Natural killer cell (primary cell): ENCODE data around the gene FYB2. TPM values are rescaled to one million over a fixed set of nuclear protein-coding genes. Genes with fewer than 3 reads are reported as not detected.

Source experiments
- ATAC-seq, 3 donors: fragments of 150-1000 bp in 2 of 3; fragments of 200-7000 bp in 1 of 3; cut with Tn5 transposase; 1 replicate in 1 of 3; 2 replicates in 2 of 3; pipeline ENCODE4 v1.10.0; 2021; ENCODE audit warnings: mild to moderate bottlenecking in 2 of 3, moderate library complexity in 2 of 3
- DNase-seq, 2 donors: peaks; one replicate each; pipeline versions ENCODE4 v3.0.0 to v3.0.0-alpha.2; 2013 to 2021; ENCODE audit warnings: mixed read lengths in 1 of 2
- H3K27ac ChIP-seq: one replicate; pipeline ENCODE4 v1.5.1; 2013; ENCODE audit warnings: mild to moderate bottlenecking, low read length
- H3K27me3 ChIP-seq: one replicate; pipeline ENCODE4 v1.6.1; 2013; ENCODE audit warnings: low read length; ENCODE audit not compliant: control insufficient read depth, insufficient read depth
- H3K36me3 ChIP-seq: one replicate; pipeline ENCODE4 v1.6.1; 2013; ENCODE audit warnings: low read length; ENCODE audit not compliant: control insufficient read depth, insufficient read depth
- H3K4me1 ChIP-seq: one replicate; pipeline ENCODE4 v1.6.1; 2013; ENCODE audit warnings: low read length; ENCODE audit not compliant: control insufficient read depth, insufficient read depth
- H3K4me3 ChIP-seq: one replicate; pipeline ENCODE4 v1.5.1; 2013; ENCODE audit warnings: low read length
- H3K9me3 ChIP-seq: one replicate; pipeline ENCODE4 v1.6.1; 2013; ENCODE audit warnings: low read length; ENCODE audit not compliant: control insufficient read depth, insufficient read depth
- H3K27ac Mint-ChIP-seq, 2 donors: one replicate each; pipeline ENCODE4 v1.8.0; 2022; ENCODE audit warnings: mild to moderate bottlenecking in 2 of 2, mixed read lengths in 2 of 2, moderate library complexity in 1 of 2
- H3K27me3 Mint-ChIP-seq, 2 donors: one replicate each; pipeline ENCODE4 v1.8.0; 2022; ENCODE audit warnings: low read depth in 2 of 2, mixed read lengths in 2 of 2
- H3K36me3 Mint-ChIP-seq: one replicate; pipeline ENCODE4 v1.8.0; 2022; ENCODE audit warnings: mixed read lengths
- H3K4me1 Mint-ChIP-seq, 2 donors: one replicate each; pipeline ENCODE4 v1.8.0; 2022; ENCODE audit warnings: mixed read lengths in 2 of 2
- H3K4me3 Mint-ChIP-seq: one replicate; pipeline ENCODE4 v1.8.0; 2022; ENCODE audit warnings: mild to moderate bottlenecking, moderate library complexity, mixed read lengths
- H3K9me3 Mint-ChIP-seq, 2 donors: one replicate each; pipeline ENCODE4 v1.8.0; 2022; ENCODE audit warnings: mixed read lengths in 2 of 2
- WGBS: methylation state at CpG from one replicate; pipeline ENCODE4 v1.1.7; 2013; ENCODE audit warnings: missing lambda C conversion rate; ENCODE audit not compliant: insufficient coverage; 5-methylcytosine and 5-hydroxymethylcytosine counted together
- intact Hi-C: fragments of 100-400 bp; cut with micrococcal nuclease; formaldehyde crosslinking; loops from one replicate; pipeline ENCODE4 v1.14.2; 2022
- total RNA-seq, 4 donors: library from RNA; stranded (reverse); fragments of 120-200 nt in 1 of 4; gene quantifications; one replicate each; pipeline versions ENCODE4 v1.2.3 to v1.2.4, GENCODE V29; 2013 to 2022
- TF ChIP-seq, protein P1 (sequence below): fragments of 200-600 bp; IDR thresholded peaks from one replicate; pipeline ENCODE4 v1.8.0; 2022; ENCODE audit warnings: antibody characterized with exemption

Gene FYB2
- total RNA-seq, 3 donors from 2014 or later (not counting 1 experiment from before 2014, with no cell fraction given) = not detected

- H3K27ac Mint-ChIP-seq = no peak overlapping the region
- H3K9me3 Mint-ChIP-seq = peaks cover 0 to 2% of the 10 kb centered on the region in 2 donors
- Histone ChIP-seq H3K9me3 (no peaks in the 10 kb centered on the region), H3K4me3 (no peak overlapping the region), H3K36me3 (no peaks in the 10 kb centered on the region), H3K27me3 (peaks cover 2% of the 10 kb centered on the region), H3K4me1 (no peaks in the 10 kb centered on the region), H3K27ac (no peak overlapping the region)
- H3K4me3 Mint-ChIP-seq = no peak overlapping the region
- no peak for DNase-seq
- no peak for ATAC-seq
- intact Hi-C loops = no loop called here
- no peaks in the 10 kb centered on the region for H3K4me1 Mint-ChIP-seq
- no peaks in the 10 kb centered on the region for H3K36me3 Mint-ChIP-seq
- 88% methylated on average over 3 of the region's 6 CpGs for WGBS
- TF ChIP-seq, protein P1, sequence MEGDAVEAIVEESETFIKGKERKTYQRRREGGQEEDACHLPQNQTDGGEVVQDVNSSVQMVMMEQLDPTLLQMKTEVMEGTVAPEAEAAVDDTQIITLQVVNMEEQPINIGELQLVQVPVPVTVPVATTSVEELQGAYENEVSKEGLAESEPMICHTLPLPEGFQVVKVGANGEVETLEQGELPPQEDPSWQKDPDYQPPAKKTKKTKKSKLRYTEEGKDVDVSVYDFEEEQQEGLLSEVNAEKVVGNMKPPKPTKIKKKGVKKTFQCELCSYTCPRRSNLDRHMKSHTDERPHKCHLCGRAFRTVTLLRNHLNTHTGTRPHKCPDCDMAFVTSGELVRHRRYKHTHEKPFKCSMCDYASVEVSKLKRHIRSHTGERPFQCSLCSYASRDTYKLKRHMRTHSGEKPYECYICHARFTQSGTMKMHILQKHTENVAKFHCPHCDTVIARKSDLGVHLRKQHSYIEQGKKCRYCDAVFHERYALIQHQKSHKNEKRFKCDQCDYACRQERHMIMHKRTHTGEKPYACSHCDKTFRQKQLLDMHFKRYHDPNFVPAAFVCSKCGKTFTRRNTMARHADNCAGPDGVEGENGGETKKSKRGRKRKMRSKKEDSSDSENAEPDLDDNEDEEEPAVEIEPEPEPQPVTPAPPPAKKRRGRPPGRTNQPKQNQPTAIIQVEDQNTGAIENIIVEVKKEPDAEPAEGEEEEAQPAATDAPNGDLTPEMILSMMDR = no peak
- peaks cover 7 to 20% of the 10 kb centered on the region in 2 donors for H3K27me3 Mint-ChIP-seq
Measured at GRCh38 chr1:56817716-56818463, 1.3 kb downstream of the FYB2 start.

- no peaks in the 10 kb centered on the region for H3K4me1 Mint-ChIP-seq
Measured at GRCh38 chr1:56816909-56817308, 2.3 kb downstream of the FYB2 start.

DNA sequence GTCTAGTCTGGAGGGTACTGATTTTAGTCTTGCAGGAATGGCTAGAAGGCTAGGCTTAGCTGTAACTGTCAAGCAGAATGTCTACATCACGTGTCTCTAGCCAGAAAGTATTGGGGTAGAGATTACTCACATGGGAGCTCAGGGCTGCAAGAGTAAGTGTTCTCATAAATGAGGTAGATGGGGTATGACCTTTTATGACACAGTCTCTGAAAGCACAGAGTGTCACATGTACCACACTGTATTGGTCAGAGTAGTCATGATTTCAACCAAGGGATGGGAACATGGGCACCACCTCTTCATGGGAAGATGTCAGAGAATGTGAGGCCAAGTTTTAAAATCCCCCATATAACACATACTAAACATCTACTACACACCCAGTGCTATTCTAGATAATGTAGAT is 2.9 kb downstream of the FYB2 start:
- H3K4me3 Mint-ChIP-seq = no peak overlapping the region
- peaks cover 7 to 20% of the 10 kb centered on the region in 2 donors for H3K27me3 Mint-ChIP-seq
- WGBS = 77% methylated on average over 1 of the region's 1 CpG
- ATAC-seq (no peak), DNase-seq (no peak)
- no peak overlapping the region for H3K27ac ChIP-seq
- H3K4me1 ChIP-seq = no peaks in the 10 kb centered on the region
- H3K4me3 ChIP-seq = no peak overlapping the region
- H3K36me3 Mint-ChIP-seq = no peaks in the 10 kb centered on the region
- H3K36me3 ChIP-seq = no peaks in the 10 kb centered on the region
- no peaks in the 10 kb centered on the region for H3K4me1 Mint-ChIP-seq
- intact Hi-C loops = no loop called here
- TF ChIP-seq, protein P1 = no peak
- H3K27ac Mint-ChIP-seq = no peak overlapping the region
- peaks cover 4% of the 10 kb centered on the region for H3K27me3 ChIP-seq
- H3K9me3 Mint-ChIP-seq = peaks cover 0 to 2% of the 10 kb centered on the region in 2 donors
- no peaks in the 10 kb centered on the region for H3K9me3 ChIP-seq

More at GRCh38 chr1:56816909-56817308, 2.3 kb downstream of the FYB2 start:
- Histone ChIP-seq H3K9me3 (no peaks in the 10 kb centered on the region), H3K27ac (no peak overlapping the region), H3K36me3 (no peaks in the 10 kb centered on the region), H3K4me1 (no peaks in the 10 kb centered on the region), H3K4me3 (no peak overlapping the region), H3K27me3 (peaks cover 2% of the 10 kb centered on the region)
- Mint-ChIP-seq H3K36me3 (no peaks in the 10 kb centered on the region), H3K27me3 (peaks cover 7 to 20% of the 10 kb centered on the region in 2 donors), H3K9me3 (peaks cover 0 to 2% of the 10 kb centered on the region in 2 donors), H3K27ac (no peak overlapping the region), H3K4me3 (no peak overlapping the region)
- intact Hi-C loops = no loop called here
- ATAC-seq (no peak), DNase-seq (no peak)
- TF ChIP-seq, protein P1 = no peak
- WGBS = 67% methylated on average over 4 of the region's 4 CpGs
